OCI-LY1 (cell line): Measurements from ENCODE around the gene UBL3.

Experiments
- H2AFZ ChIP-seq: fragments of 200-600 bp; sonication (generic), shearing (Covaris generic); 2 replicates; pipeline ENCODE4 v1.6.0; 2014; ENCODE audit warnings: antibody characterized with exemption, mild to moderate bottlenecking, low read length
- H3F3A ChIP-seq: fragments of 200-600 bp; sonication (generic), shearing (Covaris generic); 2 replicates; pipeline ENCODE4 v1.6.0; 2014; ENCODE audit warnings: mild to moderate bottlenecking, antibody characterized with exemption, low read length, moderate library complexity; ENCODE audit not compliant: insufficient read depth
- H3K27ac ChIP-seq: fragments of 200-600 bp; sonication (generic); 2 replicates; pipeline ENCODE4 v1.5.1; 2014; ENCODE audit warnings: low read length, mixed run types, mild to moderate bottlenecking, low read depth; ENCODE audit not compliant: poor library complexity, severe bottlenecking
- H3K27me3 ChIP-seq: fragments of 200-600 bp; sonication (generic); 2 replicates; pipeline ENCODE4 v1.6.0; 2014; ENCODE audit warnings: antibody characterized with exemption, mild to moderate bottlenecking, low read length, moderate library complexity; ENCODE audit not compliant: insufficient read depth
- H3K36me3 ChIP-seq: fragments of 200-600 bp; sonication (generic); 2 replicates; pipeline ENCODE4 v1.6.1; 2014; ENCODE audit warnings: mild to moderate bottlenecking, antibody characterized with exemption, low read length, moderate library complexity, mixed read lengths; ENCODE audit not compliant: insufficient read depth
- H3K4me1 ChIP-seq: fragments of 200-600 bp; sonication (generic); 2 replicates; pipeline ENCODE4 v1.5.1; 2014; ENCODE audit warnings: mild to moderate bottlenecking, low read length, moderate library complexity; ENCODE audit not compliant: insufficient read depth, severe bottlenecking
- H3K4me2 ChIP-seq: fragments of 200-600 bp; sonication (generic), shearing (Covaris generic); 2 replicates; pipeline ENCODE4 v1.6.1; 2014; ENCODE audit warnings: low read length
- H3K4me3 ChIP-seq: fragments of 200-600 bp; sonication (generic); 2 replicates; pipeline ENCODE4 v1.5.1; 2014; ENCODE audit warnings: low read length, low read depth, mild to moderate bottlenecking, mixed read lengths; ENCODE audit not compliant: poor library complexity, severe bottlenecking
- H3K79me2 ChIP-seq: fragments of 200-600 bp; shearing (Covaris generic); 2 replicates; pipeline ENCODE4 v1.6.1; 2016; ENCODE audit warnings: mixed run types, low read length, mixed read lengths; ENCODE audit not compliant: insufficient read depth
- H3K9ac ChIP-seq: fragments of 200-600 bp; sonication (generic), shearing (Covaris generic); 2 replicates; pipeline ENCODE4 v1.6.1; 2014; ENCODE audit warnings: mild to moderate bottlenecking, low read length, mixed read lengths
- H3K9me2 ChIP-seq: fragments of 200-600 bp; sonication (generic), shearing (Covaris generic); 2 replicates; pipeline ENCODE4 v1.6.1; 2014; ENCODE audit warnings: low read depth, mild to moderate bottlenecking, low read length, mixed read lengths
- H3K9me3 ChIP-seq: fragments of 200-600 bp; shearing (Covaris generic); 2 replicates; pipeline ENCODE4 v1.6.1; 2014; ENCODE audit warnings: low read length, mixed read lengths
- H4K20me1 ChIP-seq: fragments of 200-600 bp; sonication (generic), shearing (Covaris generic); 2 replicates; pipeline ENCODE4 v1.6.0; 2016; ENCODE audit warnings: mild to moderate bottlenecking, low read length; ENCODE audit not compliant: insufficient read depth
- EZH2 ChIP-seq: fragments of 200-600 bp; sonication (generic), shearing (Covaris generic); IDR thresholded peaks from 2 replicates; pipeline ENCODE4 v1.8.0; 2017; ENCODE audit warnings: borderline replicate concordance, mixed run types, mild to moderate bottlenecking, antibody characterized with exemption, low read length, moderate library complexity, mixed read lengths
- TF ChIP-seq, protein P1 (sequence below): fragments of 200-600 bp; sonication (generic), shearing (Covaris generic); IDR thresholded peaks from 2 replicates; pipeline ENCODE4 v1.5.1; 2017; ENCODE audit warnings: mild to moderate bottlenecking, antibody characterized with exemption, low read length, moderate library complexity, mixed read lengths

UBL3 gene

DNA sequence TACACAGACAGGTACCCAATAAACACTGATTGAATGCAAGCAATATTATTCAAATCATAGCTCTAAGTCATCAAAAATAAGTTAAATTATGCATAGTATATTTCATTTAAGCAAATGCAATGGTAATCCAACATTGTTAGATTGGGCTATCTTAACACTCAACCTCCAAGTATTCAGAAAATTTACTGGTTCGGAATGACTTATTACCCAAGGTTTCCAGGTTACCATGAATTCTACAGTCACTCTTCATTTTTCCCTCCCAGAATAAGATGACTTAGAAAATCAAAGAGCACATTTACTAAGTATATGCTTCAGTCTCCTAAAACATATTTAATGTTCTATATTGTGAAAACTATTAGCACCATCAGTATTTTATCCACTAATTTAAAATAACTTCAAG lies 6.0 kb downstream of the UBL3 start:
- no peak for TF ChIP-seq EZH2
- TF ChIP-seq, protein P1, sequence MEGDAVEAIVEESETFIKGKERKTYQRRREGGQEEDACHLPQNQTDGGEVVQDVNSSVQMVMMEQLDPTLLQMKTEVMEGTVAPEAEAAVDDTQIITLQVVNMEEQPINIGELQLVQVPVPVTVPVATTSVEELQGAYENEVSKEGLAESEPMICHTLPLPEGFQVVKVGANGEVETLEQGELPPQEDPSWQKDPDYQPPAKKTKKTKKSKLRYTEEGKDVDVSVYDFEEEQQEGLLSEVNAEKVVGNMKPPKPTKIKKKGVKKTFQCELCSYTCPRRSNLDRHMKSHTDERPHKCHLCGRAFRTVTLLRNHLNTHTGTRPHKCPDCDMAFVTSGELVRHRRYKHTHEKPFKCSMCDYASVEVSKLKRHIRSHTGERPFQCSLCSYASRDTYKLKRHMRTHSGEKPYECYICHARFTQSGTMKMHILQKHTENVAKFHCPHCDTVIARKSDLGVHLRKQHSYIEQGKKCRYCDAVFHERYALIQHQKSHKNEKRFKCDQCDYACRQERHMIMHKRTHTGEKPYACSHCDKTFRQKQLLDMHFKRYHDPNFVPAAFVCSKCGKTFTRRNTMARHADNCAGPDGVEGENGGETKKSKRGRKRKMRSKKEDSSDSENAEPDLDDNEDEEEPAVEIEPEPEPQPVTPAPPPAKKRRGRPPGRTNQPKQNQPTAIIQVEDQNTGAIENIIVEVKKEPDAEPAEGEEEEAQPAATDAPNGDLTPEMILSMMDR = no peak
- no peaks in the 10 kb centered on the region for H3K9me2 ChIP-seq
- no peaks in the 10 kb centered on the region for H3K36me3 ChIP-seq
- no peaks in the 10 kb centered on the region for H3K27me3 ChIP-seq
- H4K20me1 ChIP-seq = no peaks in the 10 kb centered on the region
- H2AFZ ChIP-seq = no peak overlapping the region
- no peak overlapping the region for H3K9ac ChIP-seq
- H3K79me2 ChIP-seq = no peaks in the 10 kb centered on the region
- H3K4me1 ChIP-seq = peaks cover 10% of the 10 kb centered on the region
- H3K4me3 ChIP-seq = no peak overlapping the region
- H3K4me2 ChIP-seq = no peak overlapping the region
- no peaks in the 10 kb centered on the region for H3F3A ChIP-seq
- no peak overlapping the region for H3K27ac ChIP-seq
- no peaks in the 10 kb centered on the region for H3K9me3 ChIP-seq

DNA sequence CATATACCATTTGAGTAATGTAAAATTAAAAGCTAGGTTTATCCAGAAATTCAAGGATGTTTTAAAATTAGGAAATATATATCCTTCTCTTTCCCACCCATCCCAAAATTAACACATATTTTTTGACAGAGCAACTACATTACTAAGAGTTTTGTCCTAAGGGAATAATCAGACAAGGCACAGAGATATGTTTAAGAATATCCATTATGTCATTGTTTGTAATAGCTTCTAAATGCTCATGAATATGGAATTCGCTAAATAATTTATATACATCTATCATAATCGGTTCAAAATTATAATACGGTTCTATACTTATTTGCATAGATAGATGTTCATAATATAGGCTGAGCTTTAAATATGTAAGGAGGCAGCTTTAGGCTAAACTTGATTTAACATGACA lies 9.8 kb downstream of the UBL3 start:
- Histone ChIP-seq H3F3A (no peaks in the 10 kb centered on the region), H3K4me2 (no peak overlapping the region), H3K9ac (no peak overlapping the region), H2AFZ (no peak overlapping the region), H3K27ac (no peak overlapping the region), H3K79me2 (no peaks in the 10 kb centered on the region), H3K36me3 (no peaks in the 10 kb centered on the region), H3K27me3 (no peaks in the 10 kb centered on the region), H3K9me3 (no peaks in the 10 kb centered on the region), H3K4me1 (no peaks in the 10 kb centered on the region), H3K9me2 (no peaks in the 10 kb centered on the region), H4K20me1 (no peaks in the 10 kb centered on the region), H3K4me3 (no peak overlapping the region)
- TF ChIP-seq, protein P1 = no peak
- no peak for TF ChIP-seq EZH2

DNA sequence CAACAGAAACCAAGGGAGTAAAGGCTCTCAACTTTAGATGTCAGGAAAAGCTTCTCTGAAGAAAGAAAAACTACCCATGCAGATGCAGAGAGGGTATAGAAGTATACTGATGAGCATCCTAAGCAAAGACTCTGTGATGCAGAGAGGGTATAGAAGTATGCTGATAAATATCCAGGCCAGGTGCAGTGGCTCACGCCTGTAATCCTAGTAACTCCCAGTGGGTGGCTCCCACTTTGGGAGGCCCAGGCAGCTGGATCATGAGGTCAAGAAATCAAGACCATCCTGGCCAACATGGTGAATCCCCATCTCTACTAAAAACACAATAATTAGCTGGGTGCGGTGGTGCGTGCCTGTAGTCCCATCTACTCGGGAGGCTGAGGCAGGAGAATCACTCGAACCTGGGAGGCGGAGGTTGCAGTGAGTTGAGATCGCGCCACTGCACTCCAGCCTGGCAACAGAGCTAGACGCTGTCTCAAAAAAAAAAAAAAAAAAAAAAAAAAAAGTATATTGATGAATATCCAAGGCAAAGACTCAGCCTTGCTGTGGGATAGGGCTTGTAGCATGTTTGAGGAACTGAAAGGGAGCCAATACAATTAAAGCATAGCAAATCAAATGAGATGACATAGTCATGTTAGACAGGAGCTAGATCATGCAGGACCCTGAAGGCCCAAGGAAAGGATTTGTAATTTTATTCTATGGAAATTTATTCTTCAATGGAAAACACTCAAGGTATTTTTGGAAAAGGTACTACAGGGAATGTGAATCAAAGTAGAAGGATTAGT lies 14.9 kb downstream of the UBL3 start:
- Histone ChIP-seq H3K79me2 (no peaks in the 10 kb centered on the region), H3K36me3 (no peaks in the 10 kb centered on the region), H3K9me3 (no peaks in the 10 kb centered on the region), H3K4me1 (no peaks in the 10 kb centered on the region), H3K4me2 (no peak overlapping the region), H3K9ac (no peak overlapping the region), H3K9me2 (no peaks in the 10 kb centered on the region), H3K27ac (no peak overlapping the region), H4K20me1 (no peaks in the 10 kb centered on the region), H3K4me3 (no peak overlapping the region), H2AFZ (no peak overlapping the region), H3K27me3 (no peaks in the 10 kb centered on the region), H3F3A (no peaks in the 10 kb centered on the region)
- TF ChIP-seq, protein P1 = no peak
- no peak for TF ChIP-seq EZH2
